ENCODE results near the gene SARNP.

Gene SARNP

GRCh38 chr12:55745361-55746173, 72.0 kb downstream of the SARNP start:
- Histone ChIP-seq H2AFZ (ENCODE audit: low read depth, low read length) (no peak overlapping the region), H3K9me3 (ENCODE audit: insufficient read depth, low read length) (no peaks in the 10 kb centered on the region), H3K36me3 (replicated peaks; ENCODE audit: low read depth, low read length) (peaks cover 9% of the 10 kb centered on the region), H3K4me3 (ENCODE audit: low read length) (no peak overlapping the region), H3K27ac (ENCODE audit: low read length) (no peak overlapping the region), H3K4me1 (ENCODE audit: low read length) (peaks cover 18% of the 10 kb centered on the region), H3K9ac (ENCODE audit: low read length) (no peak overlapping the region), H4K20me1 (ENCODE audit: insufficient read depth, low read length) (no peaks in the 10 kb centered on the region), H3K79me2 (ENCODE audit: low read length) (no peaks in the 10 kb centered on the region), H3K4me2 (ENCODE audit: low read length) (peak overlapping the region; percentile 30), H3K27me3 (ENCODE audit: low read depth, low read length) (peaks cover 14% of the 10 kb centered on the region)
- TF ChIP-seq, protein P1, sequence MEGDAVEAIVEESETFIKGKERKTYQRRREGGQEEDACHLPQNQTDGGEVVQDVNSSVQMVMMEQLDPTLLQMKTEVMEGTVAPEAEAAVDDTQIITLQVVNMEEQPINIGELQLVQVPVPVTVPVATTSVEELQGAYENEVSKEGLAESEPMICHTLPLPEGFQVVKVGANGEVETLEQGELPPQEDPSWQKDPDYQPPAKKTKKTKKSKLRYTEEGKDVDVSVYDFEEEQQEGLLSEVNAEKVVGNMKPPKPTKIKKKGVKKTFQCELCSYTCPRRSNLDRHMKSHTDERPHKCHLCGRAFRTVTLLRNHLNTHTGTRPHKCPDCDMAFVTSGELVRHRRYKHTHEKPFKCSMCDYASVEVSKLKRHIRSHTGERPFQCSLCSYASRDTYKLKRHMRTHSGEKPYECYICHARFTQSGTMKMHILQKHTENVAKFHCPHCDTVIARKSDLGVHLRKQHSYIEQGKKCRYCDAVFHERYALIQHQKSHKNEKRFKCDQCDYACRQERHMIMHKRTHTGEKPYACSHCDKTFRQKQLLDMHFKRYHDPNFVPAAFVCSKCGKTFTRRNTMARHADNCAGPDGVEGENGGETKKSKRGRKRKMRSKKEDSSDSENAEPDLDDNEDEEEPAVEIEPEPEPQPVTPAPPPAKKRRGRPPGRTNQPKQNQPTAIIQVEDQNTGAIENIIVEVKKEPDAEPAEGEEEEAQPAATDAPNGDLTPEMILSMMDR (IDR thresholded peaks at IDR 0.05; ENCODE audit: low read depth, low read length): no peak
- TF ChIP-seq EZH2phosphoT487 (IDR thresholded peaks at IDR 0.05; ENCODE audit: low read depth): no peak

DNA sequence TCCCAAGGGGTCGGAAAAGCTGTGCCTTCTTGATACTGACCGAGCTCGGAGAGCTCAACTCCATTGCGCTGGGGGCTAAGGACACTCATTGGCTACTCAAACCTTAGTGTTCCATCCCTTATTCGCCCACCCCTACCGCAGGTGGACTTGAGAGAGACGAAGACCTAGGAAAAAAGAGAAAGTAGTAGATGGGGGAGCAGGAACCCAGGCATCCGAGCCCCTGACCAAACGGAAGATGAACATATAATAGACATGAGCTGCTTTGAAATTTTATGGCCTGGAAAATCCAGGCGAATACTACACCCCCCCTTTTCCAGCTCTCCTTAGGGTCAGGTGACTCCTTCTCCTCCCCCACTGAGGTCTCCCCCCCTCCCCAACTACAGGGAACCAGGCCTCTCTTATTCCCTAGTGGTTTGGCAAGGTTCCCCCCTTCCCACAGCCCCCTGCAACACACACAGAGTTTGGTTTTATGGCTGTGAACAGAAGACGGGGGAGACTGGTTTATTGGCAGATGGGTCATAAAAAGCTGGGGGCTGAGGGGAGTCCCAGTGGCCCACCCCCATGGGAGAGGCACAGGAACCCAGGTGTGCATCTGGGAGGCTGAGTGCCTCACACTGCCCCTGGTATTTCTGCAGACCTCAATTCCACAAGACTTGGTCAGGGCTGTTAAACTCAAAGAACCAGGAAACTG, 73.0 kb downstream of the SARNP start:
- Histone ChIP-seq H3K36me3 (replicated peaks; ENCODE audit: low read depth, low read length) (peaks cover 5% of the 10 kb centered on the region), H2AFZ (ENCODE audit: low read depth, low read length) (0 out of 2 replicates have a peak overlapping the region, but pooled peaks have one; percentile 32), H3K27ac (ENCODE audit: low read length) (no peak overlapping the region), H3K4me1 (ENCODE audit: low read length) (peaks cover 18% of the 10 kb centered on the region), H3K9ac (ENCODE audit: low read length) (peak overlapping the region; percentile 61), H3K4me3 (ENCODE audit: low read length) (peak overlapping the region; percentile 89), H3K4me2 (ENCODE audit: low read length) (peak overlapping the region; percentile 99), H3K79me2 (ENCODE audit: low read length) (no peaks in the 10 kb centered on the region), H3K9me3 (ENCODE audit: insufficient read depth, low read length) (no peaks in the 10 kb centered on the region), H4K20me1 (ENCODE audit: insufficient read depth, low read length) (no peaks in the 10 kb centered on the region), H3K27me3 (ENCODE audit: low read depth, low read length) (peaks cover 14% of the 10 kb centered on the region)
- TF ChIP-seq, protein P1 (IDR thresholded peaks at IDR 0.05; ENCODE audit: low read depth, low read length): no peak
- no peak for TF ChIP-seq EZH2phosphoT487 (IDR thresholded peaks at IDR 0.05; ENCODE audit: low read depth)

GRCh38 chr12:55743406-55744339, 73.9 kb downstream of the SARNP start:
- Histone ChIP-seq H3K4me2 (ENCODE audit: low read length) (peak overlapping the region; percentile 99), H3K9me3 (ENCODE audit: insufficient read depth, low read length) (no peaks in the 10 kb centered on the region), H2AFZ (ENCODE audit: low read depth, low read length) (0 out of 2 replicates have a peak overlapping the region, but pooled peaks have one; percentile 33), H3K9ac (ENCODE audit: low read length) (peak overlapping the region; percentile 61), H3K79me2 (ENCODE audit: low read length) (no peaks in the 10 kb centered on the region), H3K36me3 (replicated peaks; ENCODE audit: low read depth, low read length) (no peaks in the 10 kb centered on the region), H3K4me3 (ENCODE audit: low read length) (peak overlapping the region; percentile 89), H3K27me3 (ENCODE audit: low read depth, low read length) (peaks cover 14% of the 10 kb centered on the region), H3K27ac (ENCODE audit: low read length) (no peak overlapping the region), H3K4me1 (ENCODE audit: low read length) (peaks cover 18% of the 10 kb centered on the region), H4K20me1 (ENCODE audit: insufficient read depth, low read length) (no peaks in the 10 kb centered on the region)
- no peak for TF ChIP-seq EZH2phosphoT487 (IDR thresholded peaks at IDR 0.05; ENCODE audit: low read depth)
- TF ChIP-seq, protein P1 (IDR thresholded peaks at IDR 0.05; ENCODE audit: low read depth, low read length): no peak
